Mononuclear cell (primary cell): ENCODE results near the gene DAGLB. TPM values are rescaled to one million over a fixed set of nuclear protein-coding genes. Genes with fewer than 3 reads are reported as not detected.
"Not testable (repeated sequence)": the region's sequence is repeated elsewhere in the genome, so short reads cannot be mapped to it uniquely, and the experiment has no call there.

Experiments
- H3K27me3 ChIP-seq: 2 replicates; pipeline ENCODE4 v1.6.0; 2011; ENCODE audit warnings: low read length, control low read depth; ENCODE audit not compliant: insufficient read depth
- H3K4me1 ChIP-seq: 2 replicates; pipeline ENCODE4 v1.5.1; 2011; ENCODE audit warnings: mild to moderate bottlenecking, low read length, control low read depth; ENCODE audit not compliant: insufficient read depth
- H3K4me3 ChIP-seq: 2 replicates; pipeline ENCODE4 v1.5.1; 2011; ENCODE audit warnings: mild to moderate bottlenecking, low read length, moderate library complexity
- H3K9me3 ChIP-seq: 2 replicates; pipeline ENCODE4 v1.5.1; 2011; ENCODE audit warnings: low read depth, mild to moderate bottlenecking, control low read depth, low read length
- total RNA-seq: library from RNA; depleted of rRNA; stranded (reverse); fragments of >200 nt; gene quantifications from one replicate; pipeline ENCODE4 v1.2.3, GENCODE V29; 2012

Gene DAGLB
- total RNA-seq, 1 donor, result 9.9 TPM

GRCh38 chr7:6477318-6477660 is 29.5 kb upstream of the DAGLB start:
- no peak overlapping the region for H3K4me3 ChIP-seq
- no peaks in the 10 kb centered on the region for H3K27me3 ChIP-seq
- no peaks in the 10 kb centered on the region for H3K9me3 ChIP-seq
- peaks cover 49% of the 10 kb centered on the region for H3K4me1 ChIP-seq

- Histone ChIP-seq H3K27me3 (no peaks in the 10 kb centered on the region), H3K4me1 (peaks cover 46% of the 10 kb centered on the region), H3K9me3 (no peaks in the 10 kb centered on the region), H3K4me3 (no peak overlapping the region)
These were observed 29.0 kb upstream of the DAGLB start for GRCh38 chr7:6476596-6477317.

GRCh38 chr7:6475433-6476186 is 27.9 kb upstream of the DAGLB start:
- Histone ChIP-seq H3K4me1 (peaks cover 38% of the 10 kb centered on the region), H3K27me3 (no peaks in the 10 kb centered on the region), H3K9me3 (no peaks in the 10 kb centered on the region), H3K4me3 (no peak overlapping the region)

GRCh38 chr7:6465862-6466261 is 18.1 kb upstream of the DAGLB start:
- Histone ChIP-seq H3K4me1 (no peaks in the 10 kb centered on the region), H3K9me3 (no peaks in the 10 kb centered on the region), H3K27me3 (no peaks in the 10 kb centered on the region), H3K4me3 (no peak overlapping the region)

- H3K4me3 ChIP-seq, H3K9me3 ChIP-seq, H3K27me3 ChIP-seq, H3K4me1 ChIP-seq: not testable (repeated sequence)
These were observed 15.9 kb upstream of the DAGLB start for GRCh38 chr7:6463609-6464008.

GRCh38 chr7:6461946-6462550 is 14.3 kb upstream of the DAGLB start:
- Histone ChIP-seq H3K4me1 (no peaks in the 10 kb centered on the region), H3K4me3 (no peak overlapping the region), H3K27me3 (no peaks in the 10 kb centered on the region), H3K9me3 (no peaks in the 10 kb centered on the region)

- H3K27me3 ChIP-seq, result no peaks in the 10 kb centered on the region
- no peaks in the 10 kb centered on the region for H3K4me1 ChIP-seq
These were observed 13.3 kb upstream of the DAGLB start for GRCh38 chr7:6460990-6461584.

GRCh38 chr7:6460303-6460702 is 12.5 kb upstream of the DAGLB start:
- H3K4me3 ChIP-seq, result no peak overlapping the region
- no peaks in the 10 kb centered on the region for H3K27me3 ChIP-seq
- H3K4me1 ChIP-seq, result no peaks in the 10 kb centered on the region
- no peaks in the 10 kb centered on the region for H3K9me3 ChIP-seq

More at GRCh38 chr7:6460990-6461584, 13.3 kb upstream of the DAGLB start:
- H3K4me3 ChIP-seq, result no peak overlapping the region
- H3K9me3 ChIP-seq, result no peaks in the 10 kb centered on the region

GRCh38 chr7:6458676-6459075 is 10.9 kb upstream of the DAGLB start:
- H3K4me3 ChIP-seq, H3K9me3 ChIP-seq, H3K4me1 ChIP-seq, H3K27me3 ChIP-seq: not testable (repeated sequence)

GRCh38 chr7:6453734-6454133 is 6.0 kb upstream of the DAGLB start:
- no peak overlapping the region for H3K4me3 ChIP-seq
- peaks cover 4% of the 10 kb centered on the region for H3K4me1 ChIP-seq
- H3K27me3 ChIP-seq, result no peaks in the 10 kb centered on the region
- H3K9me3 ChIP-seq, result no peaks in the 10 kb centered on the region

- Histone ChIP-seq H3K4me1 (peaks cover 19% of the 10 kb centered on the region), H3K27me3 (no peaks in the 10 kb centered on the region)
These were observed 3.5 kb upstream of the DAGLB start for GRCh38 chr7:6451224-6451705.

GRCh38 chr7:6450591-6450990 is 2.8 kb upstream of the DAGLB start:
- H3K4me1 ChIP-seq, result peaks cover 25% of the 10 kb centered on the region
- H3K9me3 ChIP-seq, H3K27me3 ChIP-seq, H3K4me3 ChIP-seq: not testable (repeated sequence)

More at GRCh38 chr7:6451224-6451705, 3.5 kb upstream of the DAGLB start:
- Histone ChIP-seq H3K9me3 (no peaks in the 10 kb centered on the region), H3K4me3 (no peak overlapping the region)

GRCh38 chr7:6449884-6450283 is 2.1 kb upstream of the DAGLB start:
- H3K4me3 ChIP-seq, H3K9me3 ChIP-seq, H3K27me3 ChIP-seq: not testable (repeated sequence)
- H3K4me1 ChIP-seq, result peaks cover 30% of the 10 kb centered on the region

- no peak overlapping the region for H3K4me3 ChIP-seq
- H3K27me3 ChIP-seq, result no peaks in the 10 kb centered on the region
- no peaks in the 10 kb centered on the region for H3K9me3 ChIP-seq
- peaks cover 37% of the 10 kb centered on the region for H3K4me1 ChIP-seq
These were observed 1.3 kb upstream of the DAGLB start for GRCh38 chr7:6448943-6449543.
